Measurements from ENCODE around the gene ALLC. TPM values are rescaled to one million over a fixed set of nuclear protein-coding genes. Genes with fewer than 3 reads are reported as not detected.

ALLC gene
- total RNA-seq, 6 experiments from 2014 or later, result not detected

GRCh38 chr2:3628800-3629199, 29.2 kb upstream of the ALLC start:
- Mint-ChIP-seq H3K36me3 (ENCODE audit: low read depth) (no peaks in the 10 kb centered on the region), H3K9me3 (no peaks in the 10 kb centered on the region), H3K4me3 (no peak overlapping the region), H3K27me3 (ENCODE audit: insufficient read depth) (peaks cover 19% of the 10 kb centered on the region; the same call in 1 of the 2 replicates), H3K4me1 (ENCODE audit: low read depth) (peaks cover 5% of the 10 kb centered on the region; the same call in 1 of the 2 replicates), H3K27ac (no peak overlapping the region)
- DNase-seq, result no peak
- no peak for TF ChIP-seq CTCF (IDR thresholded peaks at IDR 0.05)

- no peaks in the 10 kb centered on the region for H3K9me3 Mint-ChIP-seq
- no peak for TF ChIP-seq CTCF (IDR thresholded peaks at IDR 0.05)
- DNase-seq, result no peak
- H3K27ac Mint-ChIP-seq, result no peak overlapping the region
- peaks cover 10% of the 10 kb centered on the region for H3K4me1 Mint-ChIP-seq (ENCODE audit: low read depth)
- no peak overlapping the region for H3K4me3 Mint-ChIP-seq
- H3K36me3 Mint-ChIP-seq (ENCODE audit: low read depth), result no peaks in the 10 kb centered on the region
- H3K27me3 Mint-ChIP-seq (ENCODE audit: insufficient read depth), result peaks cover 19% of the 10 kb centered on the region
Observed at GRCh38 chr2:3630631-3631030, 27.4 kb upstream of the ALLC start.

GRCh38 chr2:3631161-3631850, 26.7 kb upstream of the ALLC start:
- DNase-seq, result no peak
- Mint-ChIP-seq H3K9me3 (no peaks in the 10 kb centered on the region), H3K4me1 (ENCODE audit: low read depth) (peaks cover 14% of the 10 kb centered on the region), H3K27ac (no peak overlapping the region), H3K4me3 (no peak overlapping the region), H3K36me3 (ENCODE audit: low read depth) (no peaks in the 10 kb centered on the region), H3K27me3 (ENCODE audit: insufficient read depth) (peaks cover 19% of the 10 kb centered on the region)
- TF ChIP-seq CTCF (IDR thresholded peaks at IDR 0.05), result no peak

GRCh38 chr2:3631851-3632659, 25.9 kb upstream of the ALLC start:
- Mint-ChIP-seq H3K4me3 (no peak overlapping the region), H3K4me1 (ENCODE audit: low read depth) (peaks cover 10% of the 10 kb centered on the region), H3K9me3 (no peaks in the 10 kb centered on the region), H3K27ac (no peak overlapping the region), H3K36me3 (ENCODE audit: low read depth) (no peaks in the 10 kb centered on the region), H3K27me3 (ENCODE audit: insufficient read depth) (peaks cover 25% of the 10 kb centered on the region)
- DNase-seq, result no peak
- no peak for TF ChIP-seq CTCF (IDR thresholded peaks at IDR 0.05)

- Mint-ChIP-seq H3K4me1 (ENCODE audit: low read depth) (peaks cover 10% of the 10 kb centered on the region), H3K36me3 (ENCODE audit: low read depth) (no peaks in the 10 kb centered on the region), H3K27ac (no peak overlapping the region), H3K9me3 (no peaks in the 10 kb centered on the region), H3K27me3 (ENCODE audit: insufficient read depth) (peaks cover 28% of the 10 kb centered on the region), H3K4me3 (no peak overlapping the region)
- DNase-seq, result no peak
- no peak for TF ChIP-seq CTCF (IDR thresholded peaks at IDR 0.05)
Observed at GRCh38 chr2:3633089-3633981, 24.7 kb upstream of the ALLC start.

All from HFFc6 (cell line).